PC-9 (cell line): ENCODE results near the gene AUTS2. TPM values are rescaled to one million over a fixed set of nuclear protein-coding genes. Genes with fewer than 3 reads are reported as not detected.

Experiments
- BruUV-seq: library from RNA; stranded (reverse); fragments of 400-500 nt; replicated peaks from 2 replicates; lab custom pipeline; 2021; lab: Mats Ljungman, UMichigan
- CTCF ChIA-PET: fragments of 300-600 bp; sonication (Branson Sonifier 250); formaldehyde crosslinking; loops from one replicate; lab custom pipeline; 2022; ENCODE audit warnings: antibody characterized with exemption; lab: Charles Lee
- POLR2A ChIA-PET: fragments of 300-600 bp; sonication (Branson Sonifier 250); formaldehyde crosslinking; loops from one replicate; lab custom pipeline; 2022; ENCODE audit warnings: antibody characterized with exemption; ENCODE audit not compliant: unreplicated experiment; lab: Charles Lee
- DNase-seq, 2 experiments: peaks; one replicate each; pipeline versions ENCODE4 v3.0.0 to v3.0.0-alpha.2; 2015 to 2022; ENCODE audit warnings: mixed read lengths in 1 of 2
- H2AFZ ChIP-seq: fragments of 200-600 bp; sonication (generic); 2 replicates; pipeline ENCODE4 v1.8.1; 2017; ENCODE audit warnings: antibody characterized with exemption
- H3F3A ChIP-seq: fragments of 200-600 bp; sonication (generic); 2 replicates; pipeline ENCODE4 v1.8.1; 2017; ENCODE audit warnings: antibody characterized with exemption, mild to moderate bottlenecking, low read depth; ENCODE audit not compliant: insufficient read depth
- H3K27ac ChIP-seq: fragments of 200-600 bp; sonication (generic); 2 replicates; pipeline ENCODE4 v1.6.1; 2016; ENCODE audit warnings: mixed run types
- H3K27me3 ChIP-seq: fragments of 200-600 bp; sonication (generic); 2 replicates; pipeline ENCODE4 v1.6.1; 2016; ENCODE audit warnings: low read depth, mixed run types; ENCODE audit not compliant: insufficient read depth
- H3K36me3 ChIP-seq: fragments of 200-600 bp; sonication (generic); 2 replicates; pipeline ENCODE4 v1.6.1; 2016; ENCODE audit warnings: low read depth, mixed run types
- H3K4me1 ChIP-seq: fragments of 200-600 bp; sonication (generic); replicated peaks from 2 replicates; pipeline ENCODE4 v1.6.1; 2016; ENCODE audit warnings: mixed run types; ENCODE audit not compliant: insufficient read depth
- H3K4me2 ChIP-seq: fragments of 200-600 bp; sonication (generic); 2 replicates; pipeline ENCODE4 v1.6.1; 2017; ENCODE audit warnings: mixed run types
- H3K4me3 ChIP-seq: fragments of 200-600 bp; sonication (generic); 2 replicates; pipeline ENCODE4 v1.6.1; 2016; ENCODE audit warnings: mixed run types
- H3K79me2 ChIP-seq: fragments of 200-600 bp; sonication (generic); 2 replicates; pipeline ENCODE4 v1.6.1; 2017; ENCODE audit warnings: low read depth, mixed run types
- H3K9me2 ChIP-seq: fragments of 200-600 bp; sonication (generic); 2 replicates; pipeline ENCODE4 v1.8.1; 2017; ENCODE audit warnings: mild to moderate bottlenecking; ENCODE audit not compliant: insufficient read depth
- H3K9me3 ChIP-seq: fragments of 200-600 bp; sonication (generic); 2 replicates; pipeline ENCODE4 v1.8.1; 2016; ENCODE audit warnings: low read depth; ENCODE audit not compliant: insufficient read depth
- H4K20me1 ChIP-seq: fragments of 200-600 bp; sonication (generic); 2 replicates; pipeline ENCODE4 v1.8.1; 2017; ENCODE audit not compliant: insufficient read depth
- EZH2 ChIP-seq: fragments of 200-600 bp; sonication (generic); IDR thresholded peaks from 2 replicates; pipeline ENCODE4 v1.8.0; 2017; ENCODE audit warnings: antibody characterized with exemption, low read depth
- intact Hi-C: fragments of 100-400 bp; cut with micrococcal nuclease; formaldehyde crosslinking; loops from one replicate; pipeline ENCODE4 v1.10.0; 2022; ENCODE audit not compliant: unreplicated experiment
- total RNA-seq: library from RNA; stranded (reverse); gene quantifications from 2 replicates; pipeline ENCODE4 v1.2.3, GENCODE V29; 2021
- TF ChIP-seq, protein P1 (sequence below): fragments of 200-600 bp; sonication (generic); conservative IDR thresholded peaks from 2 replicates; pipeline ENCODE4 v1.6.1; 2017; ENCODE audit warnings: mixed run types, antibody characterized with exemption, mild to moderate bottlenecking, moderate library complexity

AUTS2 gene
- total RNA-seq, 1 experiment from 2014 or later = not detected

DNA sequence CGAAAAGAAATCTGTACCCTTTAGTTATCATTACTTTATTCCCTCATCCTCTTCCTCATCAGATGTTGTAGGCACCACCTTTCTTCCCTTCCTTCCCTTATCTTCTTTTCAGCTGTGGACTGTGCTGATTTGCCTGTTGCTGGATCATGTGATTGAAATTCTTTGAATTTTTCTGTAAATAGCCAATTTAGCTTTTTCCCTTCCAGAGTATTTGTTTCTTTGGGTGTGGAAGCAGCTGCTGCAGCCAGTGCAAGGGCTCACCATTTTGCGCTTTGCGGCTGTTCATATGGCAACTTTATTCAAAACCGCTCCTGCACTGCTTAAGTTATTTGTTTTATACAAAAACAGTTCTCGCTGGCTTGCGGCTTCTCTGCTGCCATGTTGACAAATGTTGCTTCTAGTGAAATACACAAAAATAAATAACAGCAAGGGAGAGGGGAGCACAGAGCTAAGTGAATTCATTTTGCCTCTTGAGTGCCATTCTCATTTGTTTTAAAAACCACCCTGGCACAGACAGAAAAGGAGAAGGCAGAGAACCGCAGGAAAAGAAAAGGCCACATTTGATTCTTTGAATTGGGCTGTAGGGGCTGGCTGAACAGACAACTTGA, 151.2 kb downstream of the AUTS2 start:
- Histone ChIP-seq H3K9me2 (no peaks in the 10 kb centered on the region), H3K79me2 (no peaks in the 10 kb centered on the region), H3K4me3 (no peak overlapping the region), H3K27me3 (no peaks in the 10 kb centered on the region), H3K27ac (no peak overlapping the region), H4K20me1 (no peaks in the 10 kb centered on the region), H3F3A (no peaks in the 10 kb centered on the region), H3K4me1 (no peaks in the 10 kb centered on the region), H3K4me2 (no peak overlapping the region), H3K36me3 (no peaks in the 10 kb centered on the region), H3K9me3 (no peaks in the 10 kb centered on the region), H2AFZ (no peak overlapping the region)
- no peak for DNase-seq
- intact Hi-C loops = no loop called here
- no TSS peak for BruUV-seq
- ChIA-PET CTCF (no interaction called here), POLR2A (no interaction called here)
- no peak for TF ChIP-seq EZH2
- TF ChIP-seq, protein P1, sequence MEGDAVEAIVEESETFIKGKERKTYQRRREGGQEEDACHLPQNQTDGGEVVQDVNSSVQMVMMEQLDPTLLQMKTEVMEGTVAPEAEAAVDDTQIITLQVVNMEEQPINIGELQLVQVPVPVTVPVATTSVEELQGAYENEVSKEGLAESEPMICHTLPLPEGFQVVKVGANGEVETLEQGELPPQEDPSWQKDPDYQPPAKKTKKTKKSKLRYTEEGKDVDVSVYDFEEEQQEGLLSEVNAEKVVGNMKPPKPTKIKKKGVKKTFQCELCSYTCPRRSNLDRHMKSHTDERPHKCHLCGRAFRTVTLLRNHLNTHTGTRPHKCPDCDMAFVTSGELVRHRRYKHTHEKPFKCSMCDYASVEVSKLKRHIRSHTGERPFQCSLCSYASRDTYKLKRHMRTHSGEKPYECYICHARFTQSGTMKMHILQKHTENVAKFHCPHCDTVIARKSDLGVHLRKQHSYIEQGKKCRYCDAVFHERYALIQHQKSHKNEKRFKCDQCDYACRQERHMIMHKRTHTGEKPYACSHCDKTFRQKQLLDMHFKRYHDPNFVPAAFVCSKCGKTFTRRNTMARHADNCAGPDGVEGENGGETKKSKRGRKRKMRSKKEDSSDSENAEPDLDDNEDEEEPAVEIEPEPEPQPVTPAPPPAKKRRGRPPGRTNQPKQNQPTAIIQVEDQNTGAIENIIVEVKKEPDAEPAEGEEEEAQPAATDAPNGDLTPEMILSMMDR = no peak

DNA sequence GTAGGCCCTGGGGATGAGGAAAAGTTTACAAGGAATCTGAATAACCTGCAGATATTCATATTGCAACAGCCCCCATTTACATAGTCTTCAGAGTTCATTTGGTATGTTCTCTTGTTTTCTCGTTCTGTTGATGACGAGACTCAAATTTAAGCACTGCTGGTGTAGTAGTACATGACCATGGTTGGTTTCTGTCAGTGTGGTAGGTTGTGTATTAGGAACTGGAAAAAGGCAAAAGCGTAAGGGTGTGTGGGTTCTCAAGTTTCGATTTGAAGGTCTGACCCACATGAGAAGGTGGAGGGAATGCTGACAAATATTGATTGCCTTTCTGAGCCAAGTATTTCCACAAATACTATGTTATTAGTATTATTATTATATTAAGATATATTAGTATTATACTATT, 151.7 kb downstream of the AUTS2 start:
- no TSS peak for BruUV-seq
- H3K9me3 ChIP-seq = no peaks in the 10 kb centered on the region
- no peak overlapping the region for H3K27ac ChIP-seq
- H3K4me1 ChIP-seq = no peaks in the 10 kb centered on the region
- intact Hi-C loops = no loop called here
- DNase-seq = no peak
- no peaks in the 10 kb centered on the region for H3K9me2 ChIP-seq
- no peaks in the 10 kb centered on the region for H4K20me1 ChIP-seq
- H3F3A ChIP-seq = no peaks in the 10 kb centered on the region
- no peaks in the 10 kb centered on the region for H3K27me3 ChIP-seq
- no peak overlapping the region for H3K4me2 ChIP-seq
- H3K36me3 ChIP-seq = no peaks in the 10 kb centered on the region
- no peaks in the 10 kb centered on the region for H3K79me2 ChIP-seq
- ChIA-PET POLR2A (no interaction called here), CTCF (no interaction called here)
- TF ChIP-seq, protein P1 = no peak
- no peak for TF ChIP-seq EZH2
- no peak overlapping the region for H2AFZ ChIP-seq
- no peak overlapping the region for H3K4me3 ChIP-seq

DNA sequence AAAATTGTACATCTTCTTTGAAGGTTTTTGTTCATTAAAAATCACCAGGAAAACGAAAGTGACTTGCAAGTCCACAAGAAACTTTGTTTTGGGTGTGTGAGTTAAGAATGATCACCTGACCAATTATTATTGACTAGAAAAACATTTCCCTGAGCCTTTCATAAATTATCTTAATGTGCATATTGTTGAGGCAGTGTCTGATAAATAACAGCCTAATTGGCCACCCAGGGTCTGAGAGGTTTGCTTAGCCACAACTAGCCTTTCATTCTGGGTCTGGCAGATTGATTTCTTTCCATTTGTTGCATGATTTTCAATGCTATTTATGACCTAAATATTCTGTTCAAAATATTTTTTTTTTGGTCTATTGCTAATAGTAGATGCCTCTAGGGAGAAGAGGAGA, 152.8 kb downstream of the AUTS2 start:
- no peak for DNase-seq
- CTCF ChIA-PET = no interaction called here
- no peaks in the 10 kb centered on the region for H3K9me3 ChIP-seq
- POLR2A ChIA-PET = no interaction called here
- no TSS peak for BruUV-seq
- H2AFZ ChIP-seq = no peak overlapping the region
- H3K4me3 ChIP-seq = no peak overlapping the region
- no peaks in the 10 kb centered on the region for H3K79me2 ChIP-seq
- H3K4me2 ChIP-seq = no peak overlapping the region
- no peaks in the 10 kb centered on the region for H3F3A ChIP-seq
- H3K36me3 ChIP-seq = no peaks in the 10 kb centered on the region
- no peaks in the 10 kb centered on the region for H3K9me2 ChIP-seq
- no peak overlapping the region for H3K27ac ChIP-seq
- no peaks in the 10 kb centered on the region for H3K4me1 ChIP-seq
- intact Hi-C loops = no loop called here
- no peaks in the 10 kb centered on the region for H3K27me3 ChIP-seq
- H4K20me1 ChIP-seq = no peaks in the 10 kb centered on the region
- TF ChIP-seq EZH2 = no peak
- TF ChIP-seq, protein P1 = no peak
